K562 treated with DMSO at 1 percent for 24 hours (cell line): ENCODE results near the gene SERPINB10. TPM values are rescaled to one million over a fixed set of nuclear protein-coding genes. Genes with fewer than 3 reads are reported as not detected.

Experiments used
- total RNA-seq: library from RNA; unstranded; fragments of 300-600 nt; gene quantifications from 2 replicates; pipeline ENCODE4 v1.2.3, GENCODE V29; 2022; ENCODE audit warnings: low read depth; ENCODE audit not compliant: insufficient read depth

SERPINB10 gene, protein sequence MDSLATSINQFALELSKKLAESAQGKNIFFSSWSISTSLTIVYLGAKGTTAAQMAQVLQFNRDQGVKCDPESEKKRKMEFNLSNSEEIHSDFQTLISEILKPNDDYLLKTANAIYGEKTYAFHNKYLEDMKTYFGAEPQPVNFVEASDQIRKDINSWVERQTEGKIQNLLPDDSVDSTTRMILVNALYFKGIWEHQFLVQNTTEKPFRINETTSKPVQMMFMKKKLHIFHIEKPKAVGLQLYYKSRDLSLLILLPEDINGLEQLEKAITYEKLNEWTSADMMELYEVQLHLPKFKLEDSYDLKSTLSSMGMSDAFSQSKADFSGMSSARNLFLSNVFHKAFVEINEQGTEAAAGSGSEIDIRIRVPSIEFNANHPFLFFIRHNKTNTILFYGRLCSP
- not detected in 2 replicates for total RNA-seq

DNA sequence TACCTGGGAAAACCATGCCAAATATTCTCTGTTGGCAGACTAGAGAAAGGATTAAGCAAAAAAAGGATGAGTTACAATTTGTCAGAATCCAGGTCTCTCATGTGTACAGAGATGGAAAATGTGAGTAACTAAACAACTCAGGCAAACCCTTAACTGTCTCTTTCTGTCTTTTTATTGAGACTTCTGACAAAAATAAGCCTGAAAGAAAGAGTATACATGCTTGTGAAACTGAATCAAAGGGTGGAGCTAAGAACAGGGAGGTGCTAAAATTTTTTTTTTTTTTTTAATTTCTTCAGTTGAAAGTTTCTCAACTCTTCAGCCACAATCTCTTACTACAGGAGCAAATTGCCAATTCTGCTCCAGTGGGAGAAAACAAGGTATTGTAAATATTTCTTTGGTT, at the start of gene SERPINB10:
Gene SERPINB10, plus strand, starts transcription at position 295 of the 400 bp plus-strand sequence. CDS start 7,553 bp downstream, outside the sequence.

DNA sequence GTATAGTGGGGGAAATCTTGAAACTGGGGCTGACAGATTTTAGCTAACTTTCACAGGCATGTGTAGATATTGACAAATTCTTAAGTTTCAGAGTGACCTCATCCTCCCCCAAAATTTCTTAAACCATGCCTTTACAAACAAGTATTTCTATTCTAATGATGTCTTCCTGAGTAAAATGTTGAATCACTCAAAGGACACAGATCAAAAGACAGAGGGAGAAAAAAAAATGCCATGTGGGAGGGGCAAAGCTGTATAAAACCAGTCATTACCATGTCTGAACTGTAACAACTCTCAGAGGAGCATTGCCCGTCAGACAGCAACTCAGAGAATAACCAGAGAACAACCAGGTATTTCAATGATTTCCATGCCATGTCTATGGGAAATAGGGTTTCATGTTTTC, 20.3 kb upstream of the SERPINB10 start, which contains the start of gene SERPINB2:
Gene SERPINB2, plus strand, starts transcription at position 282 of the 400 bp plus-strand sequence. CDS start 3,740 bp downstream, outside the sequence.

DNA sequence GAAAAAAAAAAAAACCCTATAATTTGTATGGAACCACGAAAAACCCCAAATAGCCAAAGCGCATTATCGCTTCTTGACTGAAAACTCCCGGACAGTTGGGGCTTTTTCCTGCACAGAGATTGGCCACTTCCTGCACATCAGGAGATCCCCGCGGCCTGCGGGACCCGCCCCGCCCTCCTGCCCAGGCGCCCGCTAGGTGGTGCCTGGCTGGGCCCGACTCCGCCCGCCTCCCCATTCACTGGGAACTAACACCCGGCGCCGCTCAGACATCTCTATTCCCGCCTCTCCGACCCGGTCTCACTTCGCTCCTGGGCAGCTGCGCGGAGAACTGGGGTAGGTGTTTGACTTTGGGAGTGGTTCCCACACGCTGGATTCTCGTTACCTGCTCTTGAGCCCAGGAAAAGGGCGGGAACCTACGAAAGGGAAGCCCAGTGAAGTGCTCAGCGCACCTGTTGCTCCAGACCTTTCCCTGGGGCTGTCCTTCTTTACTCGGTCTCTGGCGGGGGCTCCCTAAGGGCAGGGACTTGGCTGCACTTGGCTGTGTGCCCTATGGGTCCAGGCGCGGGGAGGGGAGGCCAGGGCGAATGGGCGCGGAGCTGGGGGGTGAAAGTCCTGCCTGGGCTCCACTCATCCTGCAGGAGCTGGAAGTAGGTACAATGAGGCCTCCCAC, 41.4 kb downstream of the SERPINB10 start, which contains the start of gene HMSD:
Gene HMSD, plus strand, starts transcription at position 234 of the 670 bp plus-strand sequence. CDS start 4,155 bp downstream, outside the sequence.

DNA sequence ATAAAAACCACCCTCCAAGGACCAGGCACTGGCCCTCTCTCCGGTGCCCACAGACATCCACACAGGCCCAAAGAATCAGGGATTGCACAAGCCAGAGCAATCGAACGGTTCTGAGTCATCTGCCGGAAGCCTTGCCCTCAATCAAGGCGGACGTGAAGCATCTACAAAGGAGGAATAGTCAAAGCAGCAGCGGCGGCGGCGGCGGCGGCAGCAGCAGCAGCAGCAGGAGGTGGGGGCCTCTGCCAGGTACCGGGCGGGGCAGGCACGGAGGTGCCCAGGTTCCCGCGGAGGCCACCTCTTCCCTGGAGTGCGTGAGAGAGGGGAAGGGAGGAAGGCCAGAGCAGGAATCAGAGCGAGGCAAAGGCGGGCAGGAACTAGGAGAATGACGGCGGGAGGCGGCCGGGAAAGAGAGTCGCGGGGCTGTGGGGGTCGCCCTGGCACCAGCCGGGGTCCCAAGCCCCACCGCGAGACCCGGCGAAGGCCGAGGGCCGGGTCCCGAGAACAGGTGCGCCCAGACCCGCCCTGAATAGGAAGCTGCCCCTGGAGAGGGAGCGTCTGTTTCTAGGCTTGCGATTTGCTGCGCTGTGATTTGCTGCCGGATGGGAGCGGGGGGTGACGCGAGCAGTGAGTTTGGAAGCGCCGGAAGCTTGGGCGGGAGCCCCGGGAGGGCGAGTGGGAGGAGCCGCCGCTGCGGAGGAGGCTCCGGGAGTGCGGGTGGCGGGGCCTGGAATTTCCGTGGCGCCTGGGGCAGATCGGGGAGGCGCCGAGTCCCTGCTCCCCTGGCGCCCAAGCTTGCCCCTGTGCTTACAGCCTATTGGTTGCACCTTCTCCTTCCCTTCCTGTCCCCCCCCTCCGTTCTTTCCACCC, 62.4 kb downstream of the SERPINB10 start, which contains the start of gene SERPINB8:
Gene SERPINB8, plus strand, starts transcription at position 140 of the 867 bp plus-strand sequence. CDS start 8,228 bp downstream, outside the sequence.

Other genes with a start within 250 kb of the SERPINB10 start
- gene SERPINB3, start 246.1 kb upstream of the SERPINB10 start, total RNA-seq: not detected in 2 replicates
- not detected in 2 replicates for gene SERPINB11, start 205.0 kb upstream of the SERPINB10 start, total RNA-seq
- gene SERPINB7, start 132.5 kb upstream of the SERPINB10 start, total RNA-seq: not detected in 2 replicates
- not detected in 2 replicates for gene SERPINB2, start 20.3 kb upstream of the SERPINB10 start, total RNA-seq
- not detected in 2 replicates for gene HMSD, start 41.3 kb downstream of the SERPINB10 start, total RNA-seq
- 0.88 and 1.5 TPM in 2 replicates for gene SERPINB8, start 62.1 kb downstream of the SERPINB10 start, total RNA-seq
- gene LINC00305, start 241.1 kb downstream of the SERPINB10 start, total RNA-seq: not detected in 2 replicates